C1 segment of cervical spinal cord (tissue), 14 donors: ENCODE data around the gene PLGRKT.
A peak's percentile ranks its signal among the peaks of the same experiment; 100 is the strongest.
"Not testable (repeated sequence)": the region's sequence is repeated elsewhere in the genome, so short reads cannot be mapped to it uniquely, and the experiment has no call there.

Experiments used
- DNase-seq, 14 donors: peaks; one replicate each; lab custom pipeline; 2025; lab: John Stamatoyannopoulos, UW

The PLGRKT gene

GRCh38 chr9:5432890-5433289 lies 4.8 kb downstream of the PLGRKT start:
- not testable (repeated sequence) for DNase-seq

DNA sequence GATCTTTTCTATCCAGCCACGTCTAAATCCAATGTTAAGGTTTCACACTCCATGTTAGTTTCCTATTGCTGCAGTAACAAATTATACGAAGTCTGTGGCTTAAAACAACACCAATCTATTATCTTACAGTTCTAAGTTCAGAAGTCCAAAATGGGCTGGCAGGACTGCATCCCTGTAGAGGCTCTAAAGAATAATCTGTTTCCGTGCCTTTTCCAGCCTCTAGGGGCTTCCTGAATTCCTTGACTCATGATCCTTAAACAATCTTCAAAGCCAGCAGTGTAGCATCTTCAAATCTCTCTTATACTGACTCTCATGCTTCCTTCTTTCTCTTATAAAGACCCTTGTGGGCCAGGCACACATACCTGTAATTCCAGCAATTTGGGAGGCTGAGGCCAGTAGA lies 6.8 kb downstream of the PLGRKT start:
- no peak for DNase-seq

- peak in 3 of 14 donors; percentile 13 to 17 (median 17) for DNase-seq
These were observed 7.7 kb downstream of the PLGRKT start for GRCh38 chr9:5429873-5430564.

GRCh38 chr9:5428794-5429528 lies 8.8 kb downstream of the PLGRKT start:
- DNase-seq = no peak

GRCh38 chr9:5428172-5428571 lies 9.6 kb downstream of the PLGRKT start:
- no peak for DNase-seq

DNA sequence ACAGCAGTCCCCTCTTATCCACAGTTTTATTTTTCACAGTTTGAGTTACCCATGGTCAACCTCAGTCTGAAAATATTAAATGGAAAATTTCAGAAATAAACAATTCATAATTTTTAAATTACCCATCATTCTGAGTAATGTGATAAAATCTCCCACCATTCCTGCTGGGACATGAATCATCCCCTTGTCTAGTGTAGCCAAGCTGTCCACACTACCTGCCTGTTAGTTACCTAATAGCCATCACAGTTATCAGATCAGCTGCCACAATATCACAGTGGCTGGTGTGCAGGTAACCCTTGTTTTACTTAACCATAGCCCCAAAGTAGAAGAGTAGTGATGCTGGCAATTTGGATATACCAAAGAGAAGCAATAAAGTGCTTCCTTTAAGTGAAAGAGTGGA lies 10.7 kb downstream of the PLGRKT start:
- no peak for DNase-seq

- no peak for DNase-seq
These were observed 12.6 kb downstream of the PLGRKT start for GRCh38 chr9:5425006-5425628.

GRCh38 chr9:5422276-5422675 lies 15.4 kb downstream of the PLGRKT start:
- no peak for DNase-seq

GRCh38 chr9:5421163-5421562 lies 16.6 kb downstream of the PLGRKT start:
- no peak for DNase-seq

DNA sequence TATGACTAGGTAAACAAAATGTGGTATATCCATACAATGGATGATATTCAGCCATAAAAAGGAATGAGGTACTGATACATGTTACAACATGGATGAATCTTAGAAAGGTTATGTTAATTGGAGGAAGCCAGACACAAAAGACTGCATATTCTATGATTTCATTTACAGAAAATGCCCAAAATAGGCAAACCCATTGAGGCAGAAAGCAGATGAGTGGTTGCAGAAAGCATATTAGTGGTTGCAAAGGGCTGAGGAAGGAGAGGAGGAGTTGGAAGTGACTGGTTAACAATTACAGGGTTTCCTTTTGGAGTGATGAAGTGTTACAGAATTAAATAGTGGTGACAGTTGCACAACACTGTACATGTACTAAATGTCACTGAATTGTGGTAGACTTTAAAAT lies 17.7 kb downstream of the PLGRKT start:
- no peak for DNase-seq

GRCh38 chr9:5418481-5418880 lies 19.2 kb downstream of the PLGRKT start:
- no peak for DNase-seq

- DNase-seq = no peak
These were observed 20.8 kb downstream of the PLGRKT start for GRCh38 chr9:5416953-5417352.

DNA sequence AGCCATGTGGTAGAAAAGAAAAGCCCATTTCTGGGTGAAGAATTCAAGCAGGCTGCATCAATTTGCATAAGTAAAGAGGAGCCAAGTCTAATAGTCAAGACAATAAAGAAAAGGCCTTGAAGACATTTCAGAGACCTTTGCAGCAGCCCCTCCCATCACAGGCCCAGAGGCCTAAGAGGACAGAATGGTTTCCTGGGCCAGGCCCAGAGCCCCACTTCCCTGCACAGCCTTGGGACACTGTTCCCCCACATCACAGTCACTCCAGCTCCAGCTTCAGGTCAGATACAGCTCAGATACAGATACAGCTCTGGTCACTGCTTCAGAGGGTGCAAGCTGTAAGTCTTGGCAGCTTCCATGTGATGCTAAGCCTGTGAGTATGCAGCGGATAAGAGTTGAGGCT lies 29.1 kb downstream of the PLGRKT start:
- no peak for DNase-seq

GRCh38 chr9:5402217-5402616 lies 35.5 kb downstream of the PLGRKT start:
- no peak for DNase-seq

DNA sequence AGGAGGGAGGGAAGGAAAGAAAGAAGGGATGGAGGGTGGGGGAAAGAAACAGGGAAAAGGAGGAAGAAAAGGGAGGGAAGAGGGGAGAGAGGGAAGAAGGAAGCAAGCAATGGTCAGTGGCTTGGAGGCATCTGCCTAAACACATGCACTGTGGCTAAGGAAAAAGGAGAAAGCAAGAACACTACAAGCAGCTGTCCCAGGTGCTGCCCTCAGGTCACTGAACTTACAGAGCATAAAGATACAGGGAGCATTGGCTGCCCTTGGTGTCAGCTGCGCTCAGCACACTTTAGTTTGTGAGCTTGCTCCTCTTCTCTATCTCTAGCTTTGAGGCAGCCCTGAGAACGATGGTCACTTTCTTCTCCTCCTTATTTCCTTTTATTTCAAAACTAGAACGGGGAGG lies 40.2 kb downstream of the PLGRKT start:
- DNase-seq = not testable (repeated sequence)

- DNase-seq = no peak
These were observed 42.3 kb downstream of the PLGRKT start for GRCh38 chr9:5395428-5395827.

GRCh38 chr9:5393976-5394375 lies 43.7 kb downstream of the PLGRKT start:
- not testable (repeated sequence) for DNase-seq

- DNase-seq = no peak
These were observed 44.2 kb downstream of the PLGRKT start for GRCh38 chr9:5393497-5393896.

DNA sequence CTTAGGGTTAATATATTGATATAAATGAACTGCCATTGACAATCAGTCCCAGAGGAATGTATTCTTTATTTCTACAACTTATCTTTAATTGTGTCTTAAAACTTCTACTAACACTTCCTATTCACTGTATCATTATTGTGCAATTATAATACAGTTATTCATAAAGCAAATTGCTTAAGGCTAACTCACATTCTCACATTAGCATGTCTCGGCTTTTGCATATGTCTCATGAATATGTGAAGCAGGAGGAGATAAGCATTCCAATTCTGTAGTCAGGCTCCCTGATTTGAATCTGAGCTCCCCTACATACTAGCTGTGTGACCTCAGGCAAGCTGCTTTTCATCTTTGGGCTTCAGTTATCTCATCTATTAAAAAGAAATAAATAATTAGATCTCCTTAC lies 45.4 kb downstream of the PLGRKT start:
- no peak for DNase-seq

DNA sequence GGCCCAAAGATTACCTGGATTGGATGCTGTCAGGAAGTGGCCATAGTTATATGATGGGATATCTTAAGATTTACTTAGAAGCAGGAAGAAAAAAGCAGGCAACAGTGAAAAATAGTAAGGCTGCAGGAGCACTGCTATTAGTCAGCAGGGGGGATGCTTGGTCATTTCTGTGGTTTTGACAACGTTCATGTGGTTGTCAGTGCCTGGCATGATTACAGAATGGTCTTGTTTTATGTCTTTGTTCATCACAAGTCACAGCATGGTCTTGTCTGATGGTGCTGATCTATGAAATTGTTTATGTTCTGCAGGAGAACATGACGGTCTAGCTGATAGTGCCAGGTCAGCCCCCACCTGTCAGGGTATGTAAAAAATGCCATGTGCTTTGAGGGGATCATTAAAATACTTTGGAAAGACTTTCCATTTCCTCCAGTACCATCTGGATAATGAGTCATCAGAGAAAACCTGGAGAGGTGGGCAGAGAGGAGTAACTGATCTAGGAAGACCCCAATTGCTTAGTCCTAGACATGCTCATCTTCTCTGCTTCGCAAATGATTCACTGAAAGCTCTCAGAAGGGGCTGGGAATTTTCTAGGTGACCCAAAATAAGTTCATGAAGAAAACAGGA lies 48.5 kb downstream of the PLGRKT start:
- DNase-seq = no peak

DNA sequence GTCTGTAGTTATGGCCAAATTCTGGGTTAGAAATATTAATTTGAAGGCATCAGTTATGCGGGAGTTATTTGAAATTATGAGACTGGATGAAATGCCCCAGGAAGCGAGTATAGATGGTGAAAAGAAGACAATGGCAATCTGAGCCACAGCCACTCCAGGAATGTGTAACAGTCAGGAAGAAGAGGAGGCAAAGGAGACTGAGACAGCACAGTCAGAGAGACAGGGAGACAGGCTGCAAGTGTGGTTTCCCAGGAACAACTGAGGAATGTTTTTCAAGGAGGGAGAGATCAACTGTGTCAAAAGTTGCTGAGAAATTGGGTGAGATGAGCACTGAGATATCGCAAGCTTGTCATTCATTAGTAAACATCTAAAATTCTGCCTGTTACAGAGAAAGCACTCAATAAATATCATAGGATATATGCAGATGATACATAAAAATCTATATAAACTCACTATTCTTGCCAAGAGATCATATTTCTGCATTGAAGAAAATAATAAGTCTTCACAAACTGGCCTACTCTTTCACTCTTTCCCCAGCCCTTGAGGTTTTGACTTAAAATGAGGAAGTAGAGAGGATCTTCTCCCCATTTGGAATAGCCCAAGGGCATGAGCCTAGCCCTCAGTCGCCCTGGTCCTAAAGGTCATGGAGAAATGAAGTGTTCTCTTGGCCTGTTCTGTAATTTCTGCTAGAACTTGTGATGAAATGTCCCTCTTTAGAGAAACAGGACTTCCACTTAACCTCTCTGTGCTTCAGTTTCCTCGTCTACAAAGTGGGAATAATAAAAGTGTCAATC lies 49.5 kb downstream of the PLGRKT start:
- no peak for DNase-seq

- no peak for DNase-seq
These were observed 53.3 kb downstream of the PLGRKT start for GRCh38 chr9:5384436-5384835.
